Keratinocyte (primary cell): Measurements from ENCODE around the gene TXN. TPM values are rescaled to one million over a fixed set of nuclear protein-coding genes. Genes with fewer than 3 reads are reported as not detected.

Experiments
- DNase-seq: peaks from one replicate; pipeline ENCODE4 v3.0.0-alpha.2; 2011; ENCODE audit warnings: low read depth, missing footprints, low spot score
- FAIRE-seq: peaks from 2 replicates; lab custom pipeline; 2011; peaks lifted over from hg19 to GRCh38; lab: Jason Lieb, UNC
- H2AFZ ChIP-seq: 2 replicates; pipeline ENCODE4 v1.6.0; 2012; ENCODE audit warnings: low read length, control low read depth, inconsistent platforms; ENCODE audit not compliant: control insufficient read depth
- H3K27ac ChIP-seq: 2 replicates; pipeline ENCODE4 v1.5.1; 2011; ENCODE audit warnings: low read length; ENCODE audit not compliant: control insufficient read depth, insufficient read depth
- H3K27me3 ChIP-seq: 3 replicates; pipeline ENCODE4 v1.6.0; 2011; ENCODE audit warnings: low read length; ENCODE audit not compliant: control insufficient read depth, insufficient read depth; ENCODE audit errors: extremely low read depth
- H3K36me3 ChIP-seq, 2 experiments: 2 replicates in 1 of 2; 3 replicates in 1 of 2; pipeline ENCODE4 v1.5.1; 2011; ENCODE audit warnings: low read length in 2 of 2, mild to moderate bottlenecking in 1 of 2; ENCODE audit not compliant: control insufficient read depth in 2 of 2, insufficient read depth in 2 of 2; ENCODE audit errors: extremely low read depth in 1 of 2
- H3K4me1 ChIP-seq: 3 replicates; pipeline ENCODE4 v1.5.1; 2011; ENCODE audit warnings: low read length; ENCODE audit not compliant: control insufficient read depth, insufficient read depth; ENCODE audit errors: extremely low read depth
- H3K4me2 ChIP-seq: 3 replicates; pipeline ENCODE4 v1.6.0; 2011; ENCODE audit warnings: low read depth, low read length; ENCODE audit not compliant: control insufficient read depth, insufficient read depth; ENCODE audit errors: extremely low read depth
- H3K4me3 ChIP-seq, 3 experiments: fragments of 200-600 bp in 1 of 3; sonication (generic) in 1 of 3; 2 replicates in 2 of 3; 3 replicates in 1 of 3; pipeline ENCODE4 v1.5.1; 2011 to 2016; ENCODE audit warnings: low read length in 3 of 3, mild to moderate bottlenecking in 3 of 3, control low read depth in 2 of 3, inconsistent platforms in 1 of 3, low read depth in 1 of 3, mixed read lengths in 1 of 3, mixed run types in 1 of 3, moderate library complexity in 1 of 3; ENCODE audit not compliant: control insufficient read depth in 2 of 3, insufficient read depth in 2 of 3; ENCODE audit errors: extremely low read depth in 1 of 3
- H3K79me2 ChIP-seq: 2 replicates; pipeline ENCODE4 v1.6.0; 2012; ENCODE audit warnings: low read length; ENCODE audit not compliant: control insufficient read depth, insufficient read depth
- H3K9ac ChIP-seq: 3 replicates; pipeline ENCODE4 v1.6.0; 2011; ENCODE audit warnings: low read length; ENCODE audit not compliant: control insufficient read depth, insufficient read depth; ENCODE audit errors: extremely low read depth
- H3K9me1 ChIP-seq: 3 replicates; pipeline ENCODE4 v1.6.0; 2011; ENCODE audit warnings: low read length; ENCODE audit not compliant: control insufficient read depth, insufficient read depth; ENCODE audit errors: extremely low read depth
- H3K9me3 ChIP-seq: 2 replicates; pipeline ENCODE4 v1.5.1; 2012; ENCODE audit warnings: low read depth, low read length; ENCODE audit not compliant: control insufficient read depth
- H4K20me1 ChIP-seq: 3 replicates; pipeline ENCODE4 v1.6.0; 2011; ENCODE audit warnings: low read length; ENCODE audit not compliant: control insufficient read depth, insufficient read depth; ENCODE audit errors: extremely low read depth
- EZH2 ChIP-seq: IDR thresholded peaks from one replicate; pipeline ENCODE4 v1.6.1; 2012; ENCODE audit warnings: inconsistent platforms, mild to moderate bottlenecking, low read length, moderate library complexity
- dilution Hi-C: fragments of 300-500 bp; cut with MboI; formaldehyde crosslinking; loops from one replicate; pipeline ENCODE4 v1.7.0; 2020; ENCODE audit warnings: low sequenced_read_pairs; ENCODE audit not compliant: extremely low pct_ligation_motif_present
- polyA plus RNA-seq, 5 experiments: library from polyadenylated mRNA; depleted of rRNA in 3 of 5; stranded (reverse) in 3 of 5; stranded (forward) in 1 of 5; unstranded in 1 of 5; fragments of >200 nt; gene quantifications; 1 replicate in 1 of 5; 2 replicates in 3 of 5; 3 replicates in 1 of 5; pipeline versions ENCODE4 v1.2.1 to v1.2.3, GENCODE V29; 2011 to 2012; ENCODE audit warnings: missing spikeins in 2 of 5, low read depth in 1 of 5, low replicate concordance in 1 of 5
- TF ChIP-seq, protein P1 (sequence below), 3 experiments: IDR thresholded peaks in 1 of 3; conservative IDR thresholded peaks in 1 of 3; optimal IDR thresholded peaks in 1 of 3; 2 replicates in 2 of 3; 3 replicates in 1 of 3; pipeline versions ENCODE3 to v1.5.1; 2011; ENCODE audit warnings: low read length in 3 of 3, mild to moderate bottlenecking in 3 of 3, moderate library complexity in 2 of 3, control low read depth in 1 of 3, inconsistent platforms in 1 of 3; ENCODE audit not compliant: insufficient read depth in 2 of 3; ENCODE audit errors: extremely low read depth in 1 of 3

Gene TXN
- polyA plus RNA-seq, 1 donor (not counting 4 experiments of a cell fraction or from before 2014, with no cell fraction given), result 1,127 TPM

DNA sequence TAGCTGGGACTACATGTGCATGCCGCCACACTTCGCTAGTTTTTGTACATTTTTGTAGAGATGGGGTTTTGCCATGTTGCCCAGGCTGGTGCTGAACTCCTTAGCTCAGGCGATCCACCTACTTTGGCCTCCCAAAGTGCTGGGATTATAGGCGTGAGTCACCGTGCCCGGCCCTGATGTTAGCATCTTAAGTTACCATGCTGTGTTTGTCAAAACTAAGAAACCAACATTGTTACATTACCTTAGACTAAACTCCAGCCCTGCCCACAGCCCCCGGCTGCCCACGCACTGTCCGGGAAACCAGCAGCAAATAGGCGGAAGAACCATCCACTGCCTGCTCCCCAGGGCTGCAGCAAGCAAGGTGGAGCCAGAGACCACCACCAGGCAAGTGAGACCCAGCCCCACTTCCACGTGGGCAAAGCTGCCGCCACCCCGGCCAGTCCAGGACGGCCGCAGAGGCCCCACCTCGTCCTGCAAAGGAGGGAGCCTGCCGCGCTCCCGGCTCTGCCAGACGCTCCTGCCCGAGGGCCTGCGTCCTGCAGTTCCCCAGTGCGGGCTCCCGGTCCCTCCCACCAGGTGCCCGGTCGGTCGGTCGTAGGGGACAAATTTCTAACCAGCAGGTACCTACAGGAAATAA is 35.7 kb upstream of the TXN start:
- no peaks in the 10 kb centered on the region for H3K27me3 ChIP-seq
- H3K4me1 ChIP-seq, result peaks cover 16% of the 10 kb centered on the region
- H3K27ac ChIP-seq, result no peak overlapping the region
- TF ChIP-seq, protein P1, sequence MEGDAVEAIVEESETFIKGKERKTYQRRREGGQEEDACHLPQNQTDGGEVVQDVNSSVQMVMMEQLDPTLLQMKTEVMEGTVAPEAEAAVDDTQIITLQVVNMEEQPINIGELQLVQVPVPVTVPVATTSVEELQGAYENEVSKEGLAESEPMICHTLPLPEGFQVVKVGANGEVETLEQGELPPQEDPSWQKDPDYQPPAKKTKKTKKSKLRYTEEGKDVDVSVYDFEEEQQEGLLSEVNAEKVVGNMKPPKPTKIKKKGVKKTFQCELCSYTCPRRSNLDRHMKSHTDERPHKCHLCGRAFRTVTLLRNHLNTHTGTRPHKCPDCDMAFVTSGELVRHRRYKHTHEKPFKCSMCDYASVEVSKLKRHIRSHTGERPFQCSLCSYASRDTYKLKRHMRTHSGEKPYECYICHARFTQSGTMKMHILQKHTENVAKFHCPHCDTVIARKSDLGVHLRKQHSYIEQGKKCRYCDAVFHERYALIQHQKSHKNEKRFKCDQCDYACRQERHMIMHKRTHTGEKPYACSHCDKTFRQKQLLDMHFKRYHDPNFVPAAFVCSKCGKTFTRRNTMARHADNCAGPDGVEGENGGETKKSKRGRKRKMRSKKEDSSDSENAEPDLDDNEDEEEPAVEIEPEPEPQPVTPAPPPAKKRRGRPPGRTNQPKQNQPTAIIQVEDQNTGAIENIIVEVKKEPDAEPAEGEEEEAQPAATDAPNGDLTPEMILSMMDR (optimal IDR thresholded peaks at IDR 0.05 in 1 of 3, IDR thresholded peaks at IDR 0.05 in 1 of 3, conservative IDR thresholded peaks at IDR 0.05 in 1 of 3; ENCODE audit: extremely low read depth in 1 of 3, insufficient read depth in 2 of 3, low read length in 3 of 3), result no peak
- no peak for TF ChIP-seq EZH2
- no peak overlapping the region for H3K4me3 ChIP-seq
- no peaks in the 10 kb centered on the region for H4K20me1 ChIP-seq
- H3K9me3 ChIP-seq, result no peaks in the 10 kb centered on the region
- no peaks in the 10 kb centered on the region for H3K9me1 ChIP-seq
- DNase-seq (no peak), FAIRE-seq (no peak)
- dilution Hi-C loops, result no loop called here
- no peak overlapping the region for H3K4me2 ChIP-seq
- H3K36me3 ChIP-seq, result no peaks in the 10 kb centered on the region
- H2AFZ ChIP-seq, result no peak overlapping the region
- no peak overlapping the region for H3K9ac ChIP-seq
- no peaks in the 10 kb centered on the region for H3K79me2 ChIP-seq

DNA sequence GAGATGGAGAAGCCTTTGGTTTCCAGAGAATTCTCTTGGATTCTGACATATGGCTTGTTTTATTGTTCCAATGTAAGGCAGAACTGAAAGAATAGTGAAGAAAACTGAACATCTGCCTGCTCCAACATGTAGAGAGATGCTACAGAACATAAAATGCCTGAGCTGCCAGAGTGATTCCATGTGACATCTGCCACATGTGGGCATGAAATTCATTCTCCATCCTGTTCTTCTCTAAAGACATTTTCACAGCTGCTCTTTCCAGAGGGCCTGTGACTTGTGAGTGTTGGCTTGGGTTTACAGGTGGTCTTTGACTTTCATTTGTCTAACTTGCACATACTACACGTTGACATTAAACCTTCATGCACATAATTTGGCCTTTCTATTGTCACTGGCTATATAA is 33.7 kb upstream of the TXN start:
- no peak overlapping the region for H3K4me2 ChIP-seq
- H3K4me3 ChIP-seq, result no peak overlapping the region
- no peaks in the 10 kb centered on the region for H3K36me3 ChIP-seq
- no peak overlapping the region for H2AFZ ChIP-seq
- no peaks in the 10 kb centered on the region for H4K20me1 ChIP-seq
- H3K27me3 ChIP-seq, result no peaks in the 10 kb centered on the region
- DNase-seq (no peak), FAIRE-seq (no peak)
- H3K9ac ChIP-seq, result no peak overlapping the region
- peaks cover 22% of the 10 kb centered on the region for H3K4me1 ChIP-seq
- no peaks in the 10 kb centered on the region for H3K9me3 ChIP-seq
- H3K9me1 ChIP-seq, result no peaks in the 10 kb centered on the region
- no peak overlapping the region for H3K27ac ChIP-seq
- TF ChIP-seq, protein P1 (optimal IDR thresholded peaks at IDR 0.05 in 1 of 3, IDR thresholded peaks at IDR 0.05 in 1 of 3, conservative IDR thresholded peaks at IDR 0.05 in 1 of 3; ENCODE audit: extremely low read depth in 1 of 3, insufficient read depth in 2 of 3, low read length in 3 of 3), result no peak
- no peak for TF ChIP-seq EZH2
- dilution Hi-C loops, result no loop called here
- H3K79me2 ChIP-seq, result no peaks in the 10 kb centered on the region
